Measurements from ENCODE around the gene DLGAP4.

The DLGAP4 gene

DNA sequence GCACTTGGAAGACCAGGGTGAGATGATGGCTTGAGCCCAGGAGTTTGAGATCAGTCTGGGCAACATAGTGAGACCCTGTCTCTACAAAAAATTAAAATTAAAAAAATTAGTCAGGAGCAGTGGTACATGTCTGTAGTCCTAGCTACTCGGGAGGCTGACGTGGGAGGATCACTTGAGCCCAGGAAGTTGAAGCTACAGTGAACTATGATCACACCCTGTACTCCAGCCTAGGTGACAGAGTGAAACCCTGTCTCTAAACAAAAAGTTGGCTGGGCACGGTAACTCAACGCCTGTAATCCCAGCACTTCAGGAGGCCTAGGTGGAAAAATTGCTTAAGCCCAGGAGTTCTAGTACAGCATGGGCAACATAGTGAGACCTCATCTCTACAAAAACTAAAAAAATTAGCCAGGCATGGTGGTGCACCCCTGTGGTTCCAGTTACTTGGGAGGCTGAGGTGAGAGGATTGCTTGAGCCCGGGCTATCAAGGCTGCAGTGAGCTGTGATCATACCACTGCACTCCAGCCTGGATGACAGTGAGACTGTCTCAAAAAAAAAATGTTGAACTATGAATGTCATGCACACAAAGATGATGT is 174.4 kb downstream of the DLGAP4 start:
- no peak for FAIRE-seq

DNA sequence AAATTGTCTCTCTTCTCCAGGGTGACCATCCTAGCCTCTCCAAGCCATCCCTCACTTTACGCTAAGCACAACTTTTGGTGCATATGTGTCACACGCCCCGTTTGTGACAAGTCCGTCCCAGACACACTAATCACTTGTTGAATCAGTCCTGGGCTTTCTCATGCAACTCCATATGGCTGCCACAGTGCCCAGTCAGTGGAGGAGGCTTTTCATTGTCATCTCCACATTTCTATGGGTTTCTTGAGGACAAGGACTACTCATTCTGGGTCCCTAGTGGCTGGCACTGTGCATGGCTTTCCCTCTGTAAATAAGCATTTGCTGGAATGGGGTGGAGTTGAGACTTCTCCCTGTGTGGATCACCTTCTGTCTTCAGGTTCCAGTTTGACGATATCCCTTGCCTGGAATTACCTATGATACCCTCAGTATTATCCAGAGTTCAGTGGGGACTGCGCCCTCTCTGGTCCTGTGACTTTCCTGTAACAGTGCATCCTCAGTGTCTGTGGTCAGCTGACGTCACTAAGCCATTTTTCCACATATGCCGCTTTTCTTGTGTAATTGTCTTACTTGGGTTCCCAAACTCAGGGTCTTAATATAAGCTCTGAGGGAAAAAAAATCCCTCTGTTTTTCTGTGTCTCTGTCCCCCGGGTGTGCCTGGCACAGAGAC is 175.4 kb downstream of the DLGAP4 start:
- FAIRE-seq: no peak

DNA sequence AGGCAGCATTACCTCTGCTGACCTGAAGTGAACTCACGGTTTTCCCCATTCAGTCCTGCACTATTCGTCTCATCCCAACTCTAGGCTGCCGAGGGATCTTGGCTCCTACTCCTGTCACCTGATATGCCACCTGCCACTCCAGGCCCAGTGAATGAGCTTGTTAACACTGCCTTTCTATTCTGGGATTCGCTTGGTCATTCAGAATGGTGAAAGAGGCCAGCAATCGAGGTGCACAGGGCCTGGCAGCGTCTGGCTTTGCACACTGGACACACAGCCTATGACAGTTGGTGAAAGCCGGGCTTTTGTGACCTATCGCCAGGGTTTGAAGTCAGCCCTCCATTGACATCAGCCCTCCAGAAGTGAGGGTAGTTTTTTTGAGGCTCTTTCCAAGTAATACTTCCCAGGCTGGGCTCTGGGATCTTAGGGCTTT is 175.9 kb downstream of the DLGAP4 start:
- FAIRE-seq: no peak

DNA sequence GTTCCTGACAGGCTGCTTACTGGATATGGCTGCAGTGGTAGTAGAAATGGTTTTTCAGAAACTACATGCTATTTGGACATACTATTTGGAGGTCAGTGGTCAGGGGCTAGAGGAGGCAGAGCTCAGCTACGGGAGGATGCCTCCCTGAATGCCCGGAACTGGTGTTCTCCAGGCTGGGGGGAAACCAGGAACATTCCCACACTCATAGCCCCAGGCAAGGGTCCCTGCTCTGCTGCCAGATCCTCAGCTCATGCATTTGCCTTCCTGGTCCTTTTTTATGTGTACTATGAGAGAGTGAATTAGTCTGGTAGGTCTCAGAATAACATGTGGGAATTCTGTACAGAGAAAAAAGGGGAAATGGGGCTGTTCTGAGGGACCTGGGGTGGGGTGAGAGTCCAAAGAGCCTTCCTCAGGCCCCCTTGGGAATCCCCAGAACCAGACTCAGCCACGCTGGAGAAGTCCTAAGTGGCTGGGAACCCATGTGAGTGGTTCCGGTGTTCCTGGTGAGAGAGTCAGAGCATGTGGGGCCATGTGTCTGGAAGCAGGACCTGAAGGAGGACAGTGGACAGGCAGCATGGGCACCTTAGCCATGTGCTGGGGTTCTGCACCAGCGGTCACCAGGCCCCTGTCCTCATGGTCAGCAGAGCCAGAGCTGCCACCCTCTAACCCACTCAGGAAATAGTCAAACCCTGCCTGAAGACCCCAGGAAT is 177.2 kb downstream of the DLGAP4 start:
- no peak for FAIRE-seq

DNA sequence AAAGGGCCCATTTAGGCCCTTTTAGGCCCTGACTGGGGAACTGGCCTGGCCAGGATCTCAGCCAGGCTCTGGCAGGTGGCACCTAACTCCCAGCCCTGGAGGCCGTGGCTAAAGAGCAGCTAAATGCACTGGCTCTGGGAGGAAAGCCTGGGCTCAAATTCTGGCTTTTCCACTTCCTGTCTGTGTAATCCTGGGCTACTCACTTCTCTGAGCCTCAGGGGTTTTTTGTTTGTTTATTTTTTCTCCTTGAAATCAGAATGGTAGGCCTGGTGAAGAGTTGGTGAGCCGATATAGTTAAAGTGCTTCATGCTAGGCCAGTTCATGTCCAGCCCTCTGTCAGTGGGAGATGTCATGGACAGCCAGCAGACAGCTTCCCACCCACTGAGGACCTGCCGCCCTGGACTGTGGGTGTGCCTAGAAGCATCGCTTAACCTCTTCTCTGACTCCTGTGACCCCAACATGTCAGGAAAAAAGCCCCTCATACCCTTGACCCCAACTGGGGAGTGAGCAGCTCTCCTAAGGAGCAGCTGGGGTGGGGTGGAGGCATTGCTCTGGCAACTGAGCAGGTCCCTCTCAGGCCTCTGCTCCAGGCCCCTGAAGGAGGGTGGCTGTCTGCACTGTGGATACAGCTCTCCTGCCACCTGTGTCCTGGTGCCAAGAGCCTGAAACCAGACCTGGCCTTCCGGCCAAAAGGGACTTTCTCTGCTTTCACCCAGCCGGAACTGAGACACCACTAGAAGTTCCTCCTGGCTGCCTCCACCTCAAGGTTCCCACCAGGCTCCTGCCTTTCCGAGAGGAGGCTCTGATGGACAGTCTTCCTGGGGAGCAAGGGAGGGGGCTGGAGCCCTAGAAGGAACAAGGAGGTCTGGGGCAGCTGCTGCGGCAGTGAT is 178.0 kb downstream of the DLGAP4 start:
- no peak for FAIRE-seq

DNA sequence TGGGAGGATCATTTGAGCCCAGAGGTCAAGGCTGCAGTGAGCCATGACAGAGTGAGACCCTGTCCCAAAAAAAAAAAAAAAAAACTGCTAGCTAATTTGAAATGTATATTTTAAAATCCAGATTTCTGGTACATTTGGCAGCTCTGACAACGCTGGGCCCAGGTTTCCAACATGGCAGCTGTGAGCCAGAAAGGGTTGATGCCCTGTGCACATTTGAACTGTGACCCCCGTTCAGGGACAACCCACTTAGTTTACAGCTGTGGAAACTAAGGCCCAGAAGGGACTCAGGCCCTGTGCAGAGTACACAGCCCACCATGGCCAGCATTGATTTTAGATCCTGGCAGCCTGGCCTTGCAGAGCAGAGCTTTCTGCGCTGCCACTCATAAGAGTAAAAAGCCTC is 179.1 kb downstream of the DLGAP4 start:
- FAIRE-seq: no peak

DNA sequence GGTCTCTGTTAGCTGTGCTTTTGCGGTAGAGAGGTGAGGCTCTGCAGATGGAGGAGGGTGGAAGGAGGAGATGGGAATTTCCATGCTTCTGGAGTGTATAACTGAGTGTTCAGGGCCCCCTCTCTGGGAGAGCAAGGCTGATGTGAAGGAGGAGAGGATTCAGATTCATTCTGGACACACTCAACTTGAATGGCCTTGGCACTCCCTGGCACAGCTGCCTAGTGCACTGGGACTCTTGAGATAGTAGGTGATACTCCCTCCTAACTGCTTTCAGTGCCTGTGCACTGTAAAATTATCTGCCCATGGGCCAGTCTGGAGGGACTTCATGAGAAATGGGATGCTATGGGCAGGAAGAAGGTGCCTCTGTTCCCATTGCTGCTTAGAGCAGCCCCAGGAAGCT is 180.9 kb downstream of the DLGAP4 start:
- no peak for FAIRE-seq

DNA sequence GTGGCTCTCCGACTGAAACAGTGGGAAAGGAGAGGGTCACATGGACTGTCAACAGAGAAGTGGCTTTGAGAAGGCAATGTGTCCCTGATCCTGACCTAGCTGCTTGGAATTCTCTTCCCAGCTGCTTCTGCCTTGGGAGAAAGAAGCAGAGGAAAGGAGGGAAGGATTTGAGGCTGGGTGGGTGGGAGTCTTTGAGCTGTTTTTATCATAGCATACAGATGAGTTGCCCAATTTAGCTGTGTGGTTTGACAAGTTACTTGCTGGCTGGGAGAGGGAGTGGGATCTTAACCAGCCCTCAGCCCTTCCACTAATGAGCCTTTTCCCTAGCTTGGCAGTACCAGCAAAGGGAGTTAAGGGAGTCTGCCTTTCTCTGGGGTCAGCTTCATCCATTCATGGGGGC is 184.1 kb downstream of the DLGAP4 start:
- no peak for FAIRE-seq

DNA sequence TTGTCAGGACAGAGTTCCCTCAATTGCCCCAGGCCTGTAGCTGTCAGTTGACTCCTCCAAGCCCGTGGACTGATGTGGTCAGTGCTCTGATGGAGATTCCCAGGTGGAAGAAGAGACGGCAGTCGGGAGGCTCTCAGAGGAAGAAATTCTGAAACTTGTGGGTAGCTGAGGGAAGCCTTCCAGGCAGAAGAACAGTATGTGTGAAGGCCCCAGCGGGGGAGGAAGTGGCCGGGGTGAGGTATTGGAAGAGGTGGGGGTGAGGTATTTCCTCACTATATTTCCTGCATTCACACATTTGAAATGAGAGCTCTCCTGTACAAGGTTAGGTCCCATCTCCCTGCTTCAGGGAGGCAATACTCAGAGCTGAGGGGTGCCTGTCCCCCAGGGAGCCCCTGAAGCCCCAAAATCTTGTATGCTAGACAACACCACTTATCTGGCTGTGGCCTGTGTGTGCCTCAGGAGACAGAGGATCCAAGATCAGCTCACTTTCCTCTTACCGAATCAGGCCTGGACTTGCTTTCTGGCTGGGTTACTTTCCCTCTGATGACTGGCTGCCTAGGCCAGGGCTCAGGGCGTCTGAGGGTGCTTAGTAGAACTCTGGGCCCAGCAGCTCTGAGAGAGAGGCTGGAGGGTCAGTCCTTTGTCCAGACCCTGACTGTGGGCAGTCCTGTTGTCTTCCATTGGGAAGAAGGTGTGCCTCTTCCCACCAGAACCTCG is 185.9 kb downstream of the DLGAP4 start:
- FAIRE-seq: no peak

DNA sequence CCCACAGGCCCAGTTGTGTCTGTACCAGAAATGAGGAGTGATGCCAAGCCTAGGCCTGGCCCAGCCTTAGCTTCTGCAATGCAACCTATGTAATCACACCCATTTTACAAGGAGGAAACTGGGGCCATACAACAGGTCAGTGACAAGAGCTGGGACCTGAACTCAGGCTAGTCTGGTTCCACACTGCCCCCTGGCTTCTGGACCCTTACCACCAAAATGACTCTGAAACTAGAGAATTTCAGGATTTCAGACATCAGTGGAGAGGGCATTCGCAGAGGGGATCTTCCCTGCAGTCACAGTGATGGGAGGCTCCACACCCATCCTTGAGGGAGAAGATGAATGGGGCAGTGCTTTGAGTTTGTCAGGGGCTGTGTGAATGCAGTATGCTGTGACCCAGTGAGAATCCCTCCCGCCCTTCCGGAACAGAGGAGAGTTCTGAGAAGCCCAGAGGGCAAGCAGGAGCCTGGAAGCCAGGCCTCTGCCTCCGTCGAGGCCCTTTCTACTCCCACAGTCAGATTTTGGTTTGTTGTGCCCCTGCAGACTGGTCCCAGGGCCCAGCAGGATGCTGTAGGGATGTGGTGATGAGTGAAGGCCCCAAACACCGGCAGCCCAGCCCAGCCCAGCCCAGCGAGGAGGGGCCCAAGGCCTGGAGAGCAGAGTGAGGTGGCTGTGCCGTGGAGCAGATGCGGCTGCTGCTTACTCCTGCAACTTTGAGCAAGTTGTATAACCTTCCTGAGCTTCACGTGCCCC is 187.1 kb downstream of the DLGAP4 start:
- no peak for FAIRE-seq

DNA sequence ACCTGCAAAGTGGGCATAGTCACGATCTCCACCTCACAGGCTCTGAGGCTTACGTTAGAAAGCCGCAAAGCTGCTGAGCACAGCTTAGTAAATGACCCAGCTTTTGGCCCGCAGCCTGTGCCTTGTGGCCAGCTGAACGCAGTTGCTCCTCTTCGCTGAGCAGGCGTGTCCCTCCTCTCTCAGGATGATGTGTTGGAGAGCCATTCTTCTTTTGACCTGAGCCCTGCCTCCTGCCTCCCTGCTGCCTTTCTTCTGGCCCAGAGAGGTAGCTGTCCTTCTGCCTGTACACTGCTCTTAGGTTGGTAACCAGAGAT is 187.6 kb downstream of the DLGAP4 start:
- no peak for FAIRE-seq

DNA sequence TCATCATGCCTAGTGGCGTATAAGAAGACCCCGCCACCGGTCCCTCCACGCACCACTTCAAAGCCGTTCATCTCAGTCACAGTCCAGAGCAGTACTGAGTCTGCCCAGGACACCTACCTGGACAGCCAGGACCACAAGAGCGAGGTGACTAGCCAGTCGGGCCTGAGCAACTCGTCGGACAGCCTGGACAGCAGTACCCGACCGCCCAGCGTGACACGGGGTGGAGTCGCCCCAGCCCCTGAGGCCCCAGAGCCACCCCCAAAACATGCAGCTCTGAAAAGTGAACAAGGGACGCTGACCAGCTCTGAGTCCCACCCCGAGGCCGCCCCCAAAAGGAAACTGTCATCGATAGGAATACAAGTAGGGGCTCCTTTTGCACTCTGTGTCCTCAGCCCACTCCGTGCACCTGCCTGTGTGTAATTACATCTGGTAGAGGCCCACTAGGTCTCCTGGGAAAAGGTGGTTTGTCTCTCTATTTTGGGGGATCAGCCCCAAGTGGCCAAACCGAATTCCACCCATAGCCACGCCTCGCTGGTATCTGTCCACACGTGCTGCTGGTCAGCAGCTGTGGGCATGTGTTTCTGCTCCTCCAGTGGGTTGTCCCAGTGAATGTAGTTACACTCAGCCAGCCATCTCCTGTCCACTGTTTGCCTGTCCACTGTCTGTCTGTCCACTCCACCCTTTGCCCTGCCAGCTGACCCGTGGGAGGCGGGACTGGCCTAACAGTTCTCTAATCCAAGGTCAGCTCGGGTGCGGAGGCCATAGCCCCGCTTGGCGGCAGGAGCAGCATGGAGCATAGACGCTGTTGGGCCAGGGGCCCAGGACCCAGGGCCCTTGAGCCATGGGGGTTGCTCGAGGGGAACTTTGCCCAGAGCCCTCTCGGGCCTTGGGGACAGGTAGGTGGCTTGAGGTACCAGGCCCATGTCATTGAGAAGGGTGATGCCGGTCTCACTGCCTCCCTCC is 190.8 kb downstream of the DLGAP4 start:
- FAIRE-seq: no peak

DNA sequence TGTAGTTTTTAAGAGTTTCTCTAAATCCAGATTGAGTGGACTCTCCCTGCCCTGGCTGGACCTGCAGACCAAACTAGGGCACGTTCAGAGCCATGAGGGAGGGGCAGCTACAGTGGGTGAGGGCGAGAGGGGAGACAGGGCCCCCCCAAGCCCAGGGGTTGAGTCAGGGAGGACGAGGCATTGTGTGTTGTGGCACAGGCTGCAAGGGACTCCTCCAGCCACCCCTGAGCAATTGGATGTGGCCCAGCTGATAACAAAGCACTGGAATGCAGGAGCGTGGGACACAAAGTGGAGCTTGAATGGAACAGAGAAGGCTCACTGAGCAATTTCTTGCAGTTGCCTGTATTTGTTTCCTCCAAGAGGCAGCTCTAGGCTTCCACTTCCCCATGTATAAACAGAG is 191.7 kb downstream of the DLGAP4 start:
- FAIRE-seq: no peak

DNA sequence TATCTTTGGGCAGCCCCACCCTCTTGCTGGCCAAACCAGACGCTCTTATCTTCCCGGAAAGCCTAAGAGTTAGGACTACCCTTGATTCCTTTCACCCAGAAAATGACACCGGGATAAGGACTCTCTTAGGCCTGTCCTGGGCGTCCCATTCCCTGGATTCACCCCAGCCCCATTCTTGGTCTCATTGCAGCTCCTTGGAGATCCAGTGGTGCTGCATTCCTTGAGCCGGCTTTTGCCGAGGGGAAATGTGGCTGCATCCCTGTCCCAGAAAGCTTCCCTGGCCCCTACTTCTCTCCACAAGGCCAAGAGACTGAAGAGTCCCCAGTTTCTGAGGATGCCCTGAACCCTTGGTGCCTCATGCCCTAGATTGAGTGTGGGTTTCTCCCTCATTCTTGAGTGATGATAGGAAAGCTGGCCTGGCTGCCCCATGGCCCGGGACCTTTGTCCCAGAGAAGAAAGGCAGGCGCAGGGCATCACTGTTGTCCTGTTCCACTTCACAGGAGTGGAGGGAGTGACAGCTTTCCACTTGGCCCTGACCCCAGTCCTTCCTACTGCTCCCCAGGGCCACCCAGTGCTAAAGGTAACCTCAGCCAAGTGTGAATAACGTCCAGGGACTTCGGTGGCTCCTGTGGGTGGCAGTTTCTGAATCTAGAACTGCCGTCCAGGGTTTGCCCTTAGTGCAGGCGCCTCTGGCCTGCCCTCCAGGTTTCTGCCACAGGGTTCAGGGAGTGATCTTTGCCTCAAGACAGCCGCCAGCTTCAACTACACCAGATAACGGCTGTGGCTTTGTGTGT is 192.4 kb downstream of the DLGAP4 start:
- FAIRE-seq: no peak

DNA sequence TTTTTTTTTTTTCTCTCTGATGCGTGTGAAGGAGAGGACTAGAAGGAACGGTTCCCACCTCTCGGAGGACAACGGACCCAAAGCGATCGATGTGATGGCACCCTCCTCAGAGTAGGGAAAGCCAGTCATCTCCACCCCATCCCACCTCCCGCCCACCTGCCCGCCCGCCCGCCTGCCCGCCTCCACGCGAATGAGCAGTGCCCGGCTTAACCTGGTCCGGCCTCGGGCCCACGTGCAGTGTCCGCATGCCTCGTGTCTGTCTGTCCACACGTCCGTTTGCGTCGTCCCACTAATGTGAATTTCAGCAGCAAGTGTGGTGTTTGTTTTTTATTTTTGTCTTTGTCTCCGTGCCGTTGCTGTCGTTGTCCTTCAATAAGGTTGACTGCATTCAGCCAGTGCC is 193.1 kb downstream of the DLGAP4 start:
- FAIRE-seq: no peak

DNA sequence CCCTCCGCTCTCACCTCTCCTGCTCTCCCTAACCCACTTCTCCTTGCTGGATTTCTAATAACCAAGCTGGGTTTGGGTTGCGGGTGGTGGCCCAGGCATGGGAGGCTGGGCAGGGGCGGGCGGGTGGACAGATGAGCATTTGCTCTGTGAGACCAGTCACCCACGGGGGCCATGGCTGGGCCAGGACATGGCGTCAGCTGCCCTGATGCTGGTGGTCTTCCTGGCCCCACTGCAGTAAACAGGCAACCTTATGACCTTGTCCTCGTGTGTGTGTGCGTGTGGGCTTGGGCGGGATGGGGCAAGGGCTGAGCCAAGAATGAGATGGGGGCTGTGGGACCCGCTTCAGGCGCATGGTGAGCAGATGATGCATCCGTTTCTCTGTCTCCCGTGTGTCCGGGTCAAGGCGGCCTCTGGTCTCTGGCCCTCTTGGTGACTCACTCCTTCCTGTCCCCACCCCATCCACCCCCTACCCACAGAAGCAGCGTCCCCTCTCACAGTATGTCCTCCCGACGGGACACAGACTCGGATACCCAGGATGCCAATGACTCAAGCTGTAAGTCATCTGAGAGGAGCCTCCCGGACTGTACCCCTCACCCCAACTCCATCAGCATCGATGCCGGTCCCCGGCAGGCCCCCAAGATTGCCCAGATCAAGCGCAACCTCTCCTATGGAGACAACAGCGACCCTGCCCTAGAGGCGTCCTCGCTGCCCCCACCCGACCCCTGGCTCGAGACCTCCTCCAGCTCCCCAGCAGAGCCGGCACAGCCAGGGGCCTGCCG is 193.8 kb downstream of the DLGAP4 start:
- no peak for FAIRE-seq

DNA sequence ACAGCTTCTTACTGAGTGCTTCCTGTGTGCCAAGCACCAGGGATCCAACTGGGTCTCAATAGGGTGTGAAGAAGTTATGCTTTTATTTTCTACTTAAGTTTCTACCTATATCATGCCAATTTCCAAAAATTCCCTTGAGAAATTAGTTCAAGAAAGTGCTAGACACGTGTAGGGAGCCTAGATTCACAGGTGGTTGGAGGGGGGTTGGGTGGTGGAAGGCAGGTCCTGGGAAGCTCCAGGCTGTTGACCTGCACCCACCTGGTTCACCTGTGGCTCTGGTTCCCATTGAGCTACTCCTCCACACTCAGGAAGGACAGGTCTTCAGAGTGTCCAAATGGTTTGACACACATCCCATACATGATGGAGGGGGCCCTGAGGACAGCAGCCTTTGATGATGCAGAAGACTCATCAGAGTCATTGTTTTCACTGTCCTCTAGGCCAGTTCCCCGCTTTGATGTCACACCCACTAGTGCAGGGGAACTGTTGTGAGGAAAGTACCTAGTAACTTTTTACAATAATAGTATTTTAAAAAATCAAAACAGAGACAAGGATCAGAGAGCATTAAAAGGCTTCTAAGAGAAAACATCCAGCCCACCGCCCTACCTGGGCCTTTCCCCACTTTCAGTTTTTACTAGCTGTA is 195.3 kb downstream of the DLGAP4 start:
- no peak for FAIRE-seq

DNA sequence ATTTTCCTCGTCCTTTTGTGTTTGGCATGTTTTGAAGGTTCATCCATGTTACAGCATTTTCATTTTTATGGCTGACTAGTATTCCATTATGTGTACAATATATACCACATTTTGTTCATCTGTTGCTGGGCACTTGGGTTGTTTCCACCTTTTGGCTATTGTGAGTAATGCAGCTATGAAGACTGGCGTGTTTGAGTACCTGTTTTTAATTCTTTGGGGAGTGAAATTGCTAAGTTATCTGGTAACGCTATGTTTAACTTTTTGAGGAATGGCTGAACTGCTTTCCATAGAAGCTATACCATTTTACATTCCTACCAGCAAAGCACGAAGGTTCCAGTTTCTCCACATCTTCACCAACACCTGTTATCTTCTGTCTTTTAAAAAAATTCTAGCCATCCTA is 198.2 kb downstream of the DLGAP4 start:
- FAIRE-seq: no peak

DNA sequence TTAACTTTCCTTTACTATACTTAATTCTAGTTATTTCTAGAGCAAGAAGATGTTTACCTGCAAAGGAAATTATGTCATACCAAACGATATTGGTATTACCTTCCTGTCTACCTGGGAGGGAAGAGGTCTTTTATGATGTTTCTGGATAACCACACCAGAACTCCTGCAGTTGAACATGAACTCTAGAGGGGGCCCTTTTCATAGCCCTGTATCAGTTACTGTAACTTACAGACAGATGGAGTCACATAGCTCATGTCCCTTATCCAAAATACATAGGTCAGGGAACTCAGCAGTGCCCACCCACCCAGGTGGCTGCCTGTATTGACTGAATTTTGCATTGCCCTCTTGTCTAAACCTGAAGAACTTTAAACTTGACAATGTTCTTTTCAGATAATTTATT is 200.1 kb downstream of the DLGAP4 start:
- FAIRE-seq: no peak

Data from endometrium (tissue), 2 donors.